Lower leg skin (tissue), 3 donors: Measurements from ENCODE around the gene TRPM3.

Experiments used
- CTCF ChIP-seq, 3 donors: fragments of 450-650 bp; IDR thresholded peaks; one replicate each; pipeline ENCODE4 v1.5.1; 2016; ENCODE audit warnings: antibody characterized with exemption in 3 of 3, mild to moderate bottlenecking in 3 of 3, moderate library complexity in 2 of 3
- POLR2A ChIP-seq, 2 donors: fragments of 450-650 bp; IDR thresholded peaks; one replicate each; pipeline ENCODE4 v1.6.1; 2016 to 2017; ENCODE audit warnings: antibody characterized with exemption in 2 of 2, mild to moderate bottlenecking in 1 of 2, moderate library complexity in 1 of 2

GRCh38 chr9:71127301-71127700, 5.9 kb upstream of the TRPM3 start:
- TF ChIP-seq CTCF (IDR thresholded peaks at IDR 0.05) = no peak
- no peak for TF ChIP-seq POLR2A (IDR thresholded peaks at IDR 0.05)
